ENCODE data around the gene CNDP1. TPM values are rescaled to one million over a fixed set of nuclear protein-coding genes. Genes with fewer than 3 reads are reported as not detected.

The CNDP1 gene
- total RNA-seq, 1 donor from 2014 or later: not detected

DNA sequence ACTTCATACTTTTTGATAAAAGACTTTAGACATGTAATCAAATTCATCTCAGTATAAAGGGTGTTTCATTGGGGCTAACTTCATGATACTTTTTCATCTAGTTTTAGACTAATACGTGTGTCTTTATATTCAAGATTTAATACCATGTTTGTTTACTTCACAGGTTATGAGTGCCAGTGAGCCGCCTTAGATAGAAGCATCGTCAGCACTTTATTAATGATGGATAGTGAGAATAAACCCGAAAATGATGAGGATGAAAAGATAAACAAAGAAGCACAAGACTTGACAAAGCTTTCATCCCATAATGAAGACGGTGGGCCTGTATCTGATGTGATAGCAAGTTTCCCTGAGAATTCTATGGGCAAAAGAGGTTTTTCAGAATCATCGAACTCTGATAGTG is 96.5 kb downstream of the CNDP1 start:
- TF ChIP-seq CTCF (IDR thresholded peaks at IDR 0.05; ENCODE audit: insufficient read depth, low read depth, low read length) (no peak), EZH2 (IDR thresholded peaks at IDR 0.05; ENCODE audit: insufficient read depth, low read length) (no peak)
- FAIRE-seq: no peak
- H3K27ac ChIP-seq (ENCODE audit: low read depth, low read length): no peak overlapping the region
- Mint-ChIP-seq H3K9me3 (ENCODE audit: unreplicated experiment) (no peaks in the 10 kb centered on the region), H3K36me3 (ENCODE audit: low read depth, unreplicated experiment) (peaks cover 8% of the 10 kb centered on the region), H3K4me1 (ENCODE audit: low read depth, unreplicated experiment) (peaks cover 15% of the 10 kb centered on the region), H3K4me3 (ENCODE audit: unreplicated experiment) (no peak overlapping the region), H3K27me3 (ENCODE audit: low read depth, unreplicated experiment) (no peaks in the 10 kb centered on the region), H3K27ac (ENCODE audit: unreplicated experiment) (no peak overlapping the region)
- peaks cover 5% of the 10 kb centered on the region for H3K4me1 ChIP-seq (ENCODE audit: insufficient read depth, low read length)
- no peak overlapping the region for H3K4me3 ChIP-seq (ENCODE audit: insufficient read depth, low read depth, low read length)
- H3K9me3 ChIP-seq (ENCODE audit: insufficient read depth, low read depth, low read length): no peaks in the 10 kb centered on the region
- no peak overlapping the region for H2AFZ ChIP-seq (ENCODE audit: low read depth, low read length)
- no peak overlapping the region for H3K4me2 ChIP-seq (ENCODE audit: low read length)
- H3K27me3 ChIP-seq (ENCODE audit: insufficient read depth, low read length): no peaks in the 10 kb centered on the region
- H3K9ac ChIP-seq (ENCODE audit: low read length): no peak overlapping the region
- peaks cover 29% of the 10 kb centered on the region for H4K20me1 ChIP-seq (ENCODE audit: insufficient read depth, low read length)
- no peak for DNase-seq (ENCODE audit: low read depth)
- peaks cover 9% of the 10 kb centered on the region for H3K36me3 ChIP-seq (ENCODE audit: insufficient read depth, low read length)
- peaks cover 27% of the 10 kb centered on the region for H3K79me2 ChIP-seq (ENCODE audit: insufficient read depth, low read length)

DNA sequence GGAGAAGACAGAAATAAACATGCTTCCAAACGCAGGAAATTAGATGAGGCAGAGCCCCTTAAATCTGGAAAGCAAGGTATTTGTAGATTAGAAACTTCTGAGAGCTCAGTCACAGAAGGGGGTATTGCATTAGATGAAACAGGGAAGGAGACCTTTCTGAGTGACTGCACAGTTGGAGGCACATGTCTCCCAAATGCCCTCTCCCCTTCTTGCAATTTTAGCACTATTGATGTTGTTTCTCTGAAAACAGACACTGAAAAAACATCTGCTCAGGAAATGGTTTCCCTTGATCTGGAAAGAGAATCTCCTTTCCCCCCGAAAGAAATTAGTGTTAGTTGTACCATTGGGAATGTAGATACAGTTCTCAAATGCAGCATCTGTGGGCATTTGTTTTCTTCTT is 96.9 kb downstream of the CNDP1 start:
- TF ChIP-seq CTCF (IDR thresholded peaks at IDR 0.05; ENCODE audit: insufficient read depth, low read depth, low read length) (no peak), EZH2 (IDR thresholded peaks at IDR 0.05; ENCODE audit: insufficient read depth, low read length) (no peak)
- H3K79me2 ChIP-seq (ENCODE audit: insufficient read depth, low read length): peaks cover 23% of the 10 kb centered on the region
- Mint-ChIP-seq H3K4me1 (ENCODE audit: low read depth, unreplicated experiment) (peaks cover 15% of the 10 kb centered on the region), H3K36me3 (ENCODE audit: low read depth, unreplicated experiment) (peaks cover 8% of the 10 kb centered on the region), H3K27ac (ENCODE audit: unreplicated experiment) (no peak overlapping the region), H3K9me3 (ENCODE audit: unreplicated experiment) (no peaks in the 10 kb centered on the region), H3K27me3 (ENCODE audit: low read depth, unreplicated experiment) (no peaks in the 10 kb centered on the region), H3K4me3 (ENCODE audit: unreplicated experiment) (no peak overlapping the region)
- H3K9ac ChIP-seq (ENCODE audit: low read length): no peak overlapping the region
- H3K4me3 ChIP-seq (ENCODE audit: insufficient read depth, low read depth, low read length): no peak overlapping the region
- H3K27ac ChIP-seq (ENCODE audit: low read depth, low read length): no peak overlapping the region
- no peak for FAIRE-seq
- peaks cover 5% of the 10 kb centered on the region for H3K4me1 ChIP-seq (ENCODE audit: insufficient read depth, low read length)
- H2AFZ ChIP-seq (ENCODE audit: low read depth, low read length): no peak overlapping the region
- DNase-seq (ENCODE audit: low read depth): no peak
- no peaks in the 10 kb centered on the region for H3K9me3 ChIP-seq (ENCODE audit: insufficient read depth, low read depth, low read length)
- H3K36me3 ChIP-seq (ENCODE audit: insufficient read depth, low read length): peaks cover 9% of the 10 kb centered on the region
- peaks cover 25% of the 10 kb centered on the region for H4K20me1 ChIP-seq (ENCODE audit: insufficient read depth, low read length)
- no peak overlapping the region for H3K4me2 ChIP-seq (ENCODE audit: low read length)
- H3K27me3 ChIP-seq (ENCODE audit: insufficient read depth, low read length): no peaks in the 10 kb centered on the region

DNA sequence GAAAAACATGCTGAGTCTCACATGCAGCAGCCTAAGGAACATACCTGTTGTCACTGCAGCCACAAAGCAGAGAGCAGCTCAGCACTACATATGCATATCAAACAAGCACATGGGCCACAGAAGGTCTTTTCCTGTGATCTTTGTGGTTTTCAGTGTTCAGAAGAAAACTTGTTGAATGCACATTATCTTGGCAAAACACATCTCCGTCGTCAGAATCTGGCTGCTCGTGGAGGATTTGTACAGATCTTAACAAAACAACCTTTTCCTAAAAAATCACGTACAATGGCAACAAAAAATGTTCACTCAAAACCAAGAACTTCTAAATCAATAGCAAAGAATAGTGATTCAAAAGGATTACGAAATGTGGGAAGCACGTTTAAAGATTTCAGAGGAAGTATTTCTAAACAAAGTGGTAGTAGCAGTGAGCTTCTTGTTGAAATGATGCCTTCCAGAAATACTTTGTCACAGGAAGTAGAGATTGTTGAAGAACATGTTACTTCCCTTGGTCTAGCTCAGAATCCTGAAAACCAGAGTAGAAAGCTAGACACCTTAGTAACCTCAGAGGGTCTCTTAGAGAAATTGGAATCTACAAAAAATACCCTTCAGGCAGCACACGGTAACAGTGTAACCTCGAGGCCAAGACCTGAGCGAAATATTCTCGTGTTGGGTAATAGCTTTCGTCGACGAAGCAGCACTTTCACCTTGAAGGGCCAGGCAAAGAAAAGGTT is 97.5 kb downstream of the CNDP1 start:
- no peak for FAIRE-seq
- peaks cover 17% of the 10 kb centered on the region for H3K79me2 ChIP-seq (ENCODE audit: insufficient read depth, low read length)
- no peaks in the 10 kb centered on the region for H3K27me3 ChIP-seq (ENCODE audit: insufficient read depth, low read length)
- peak overlapping the region; percentile 2 for H3K4me2 ChIP-seq (ENCODE audit: low read length)
- H3K4me1 Mint-ChIP-seq (ENCODE audit: low read depth, unreplicated experiment): peaks cover 15% of the 10 kb centered on the region
- H3K27ac Mint-ChIP-seq (ENCODE audit: unreplicated experiment): no peak overlapping the region
- peaks cover 5% of the 10 kb centered on the region for H3K4me1 ChIP-seq (ENCODE audit: insufficient read depth, low read length)
- H3K27ac ChIP-seq (ENCODE audit: low read depth, low read length): no peak overlapping the region
- H2AFZ ChIP-seq (ENCODE audit: low read depth, low read length): no peak overlapping the region
- no peak overlapping the region for H3K4me3 ChIP-seq (ENCODE audit: insufficient read depth, low read depth, low read length)
- H4K20me1 ChIP-seq (ENCODE audit: insufficient read depth, low read length): peaks cover 19% of the 10 kb centered on the region
- no peak overlapping the region for H3K9ac ChIP-seq (ENCODE audit: low read length)
- no peaks in the 10 kb centered on the region for H3K9me3 Mint-ChIP-seq (ENCODE audit: unreplicated experiment)
- peak; percentile 44 for DNase-seq (ENCODE audit: low read depth)
- no peaks in the 10 kb centered on the region for H3K9me3 ChIP-seq (ENCODE audit: insufficient read depth, low read depth, low read length)
- H3K27me3 Mint-ChIP-seq (ENCODE audit: low read depth, unreplicated experiment): no peaks in the 10 kb centered on the region
- H3K4me3 Mint-ChIP-seq (ENCODE audit: unreplicated experiment): no peak overlapping the region
- no peak for TF ChIP-seq EZH2 (IDR thresholded peaks at IDR 0.05; ENCODE audit: insufficient read depth, low read length)
- no peak for TF ChIP-seq CTCF (IDR thresholded peaks at IDR 0.05; ENCODE audit: insufficient read depth, low read depth, low read length)
- H3K36me3 Mint-ChIP-seq (ENCODE audit: low read depth, unreplicated experiment): peaks cover 8% of the 10 kb centered on the region
- H3K36me3 ChIP-seq (ENCODE audit: insufficient read depth, low read length): peaks cover 9% of the 10 kb centered on the region
